ENCODE measurements around the gene FER1L5.

GRCh38 chr2:96687266-96687665 is 44.7 kb downstream of the FER1L5 start:
- TF ChIP-seq EZH2phosphoT487 (IDR thresholded peaks at IDR 0.05; ENCODE audit: borderline replicate concordance, low read depth, low read length) = no peak
- TF ChIP-seq CTCF (conservative IDR thresholded peaks at IDR 0.05; ENCODE audit: low read length) = no peak
